ENCODE data around the gene PMP22.

The PMP22 gene

GRCh38 chr17:15249487-15249886, 15.6 kb downstream of the PMP22 start:
- no peak overlapping the region for H3K4me3 ChIP-seq (ENCODE audit: low read depth, low read length)
- DNase-seq (ENCODE audit: low read depth), result no peak
- TF ChIP-seq, protein P1, sequence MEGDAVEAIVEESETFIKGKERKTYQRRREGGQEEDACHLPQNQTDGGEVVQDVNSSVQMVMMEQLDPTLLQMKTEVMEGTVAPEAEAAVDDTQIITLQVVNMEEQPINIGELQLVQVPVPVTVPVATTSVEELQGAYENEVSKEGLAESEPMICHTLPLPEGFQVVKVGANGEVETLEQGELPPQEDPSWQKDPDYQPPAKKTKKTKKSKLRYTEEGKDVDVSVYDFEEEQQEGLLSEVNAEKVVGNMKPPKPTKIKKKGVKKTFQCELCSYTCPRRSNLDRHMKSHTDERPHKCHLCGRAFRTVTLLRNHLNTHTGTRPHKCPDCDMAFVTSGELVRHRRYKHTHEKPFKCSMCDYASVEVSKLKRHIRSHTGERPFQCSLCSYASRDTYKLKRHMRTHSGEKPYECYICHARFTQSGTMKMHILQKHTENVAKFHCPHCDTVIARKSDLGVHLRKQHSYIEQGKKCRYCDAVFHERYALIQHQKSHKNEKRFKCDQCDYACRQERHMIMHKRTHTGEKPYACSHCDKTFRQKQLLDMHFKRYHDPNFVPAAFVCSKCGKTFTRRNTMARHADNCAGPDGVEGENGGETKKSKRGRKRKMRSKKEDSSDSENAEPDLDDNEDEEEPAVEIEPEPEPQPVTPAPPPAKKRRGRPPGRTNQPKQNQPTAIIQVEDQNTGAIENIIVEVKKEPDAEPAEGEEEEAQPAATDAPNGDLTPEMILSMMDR (IDR thresholded peaks at IDR 0.05; ENCODE audit: control insufficient read depth, extremely low read depth, insufficient read depth), result no peak

DNA sequence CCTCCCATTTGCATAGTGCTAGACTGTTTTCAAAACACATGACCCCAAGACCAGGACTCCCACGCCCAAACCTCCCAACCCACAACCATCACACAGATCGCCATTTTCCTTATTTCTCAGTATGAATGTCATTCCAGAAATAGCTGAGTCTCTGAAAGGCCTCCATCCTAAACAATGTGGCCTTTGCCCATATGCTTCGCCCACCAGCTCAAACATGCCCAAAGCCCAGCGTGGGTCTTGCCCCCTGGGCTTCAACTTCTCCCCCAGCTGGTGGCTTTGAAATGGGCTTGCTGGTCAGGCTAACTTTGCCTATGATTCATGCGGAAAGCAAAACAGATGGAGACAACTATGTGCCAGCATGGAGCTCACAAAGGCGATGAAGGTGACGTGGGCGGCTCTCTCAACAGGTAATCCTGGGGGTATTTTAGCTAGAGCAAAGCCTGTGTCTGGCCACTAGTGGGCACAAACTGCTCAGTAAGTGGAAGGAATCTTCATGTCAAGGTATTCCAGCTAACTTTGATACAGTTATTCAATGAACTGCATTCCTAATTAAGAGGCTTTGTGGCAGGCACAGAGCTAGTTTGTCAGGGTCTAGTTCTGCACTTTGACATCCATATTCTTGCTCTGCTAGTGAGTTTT, 17.1 kb downstream of the PMP22 start:
- no peak for DNase-seq (ENCODE audit: low read depth)
- TF ChIP-seq, protein P1 (IDR thresholded peaks at IDR 0.05; ENCODE audit: control insufficient read depth, extremely low read depth, insufficient read depth), result peak; percentile 62

DNA sequence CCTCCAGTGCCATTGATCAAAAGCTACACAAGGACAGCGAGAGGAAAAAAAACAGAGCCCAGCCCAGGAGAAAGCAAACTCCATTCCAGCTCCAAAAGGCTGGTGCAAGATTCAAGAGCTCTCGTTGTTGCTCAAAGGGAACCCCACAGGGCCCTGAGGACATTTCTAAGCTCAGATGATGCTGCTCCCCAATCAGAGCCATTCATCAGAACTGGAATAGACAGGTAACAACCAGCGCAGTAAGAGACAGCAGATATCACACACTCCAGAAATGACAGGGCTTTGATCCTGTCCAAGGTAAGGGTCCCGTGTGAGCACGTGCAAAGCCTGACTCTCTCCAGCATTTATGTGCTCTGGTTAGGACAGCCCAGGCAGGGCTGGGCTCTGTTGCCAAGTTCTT, 20.1 kb downstream of the PMP22 start:
- TF ChIP-seq, protein P1 (IDR thresholded peaks at IDR 0.05; ENCODE audit: control insufficient read depth, extremely low read depth, insufficient read depth), result no peak
- no peak for DNase-seq (ENCODE audit: low read depth)

More for the DNA sequence above, 17.1 kb downstream of the PMP22 start:
- no peak overlapping the region for H3K4me3 ChIP-seq (ENCODE audit: low read depth, low read length)

DNA sequence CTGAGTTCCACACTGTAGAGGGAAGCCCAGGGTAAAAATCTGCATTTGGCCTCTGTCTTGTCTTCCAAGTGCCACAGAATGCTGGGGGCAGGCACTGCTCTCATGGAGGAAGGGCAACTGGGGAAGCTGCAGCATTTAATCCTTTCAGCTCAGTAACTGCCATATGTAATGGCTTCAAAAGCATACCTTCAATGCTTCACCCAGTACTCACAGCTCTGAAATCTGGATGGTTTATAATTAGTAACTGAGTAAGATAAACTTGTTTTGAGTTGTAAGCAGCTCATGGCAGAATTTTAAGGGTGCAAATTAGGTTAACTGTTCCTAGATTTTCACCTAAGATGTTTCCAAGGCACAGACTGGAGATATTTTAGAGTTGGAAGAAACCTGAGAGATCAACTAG, 24.5 kb downstream of the PMP22 start:
- TF ChIP-seq, protein P1 (IDR thresholded peaks at IDR 0.05; ENCODE audit: control insufficient read depth, extremely low read depth, insufficient read depth), result no peak
- no peak for DNase-seq (ENCODE audit: low read depth)
- H3K4me3 ChIP-seq (ENCODE audit: low read depth, low read length), result no peak overlapping the region

More for the DNA sequence above, 20.1 kb downstream of the PMP22 start:
- H3K4me3 ChIP-seq (ENCODE audit: low read depth, low read length), result no peak overlapping the region

DNA sequence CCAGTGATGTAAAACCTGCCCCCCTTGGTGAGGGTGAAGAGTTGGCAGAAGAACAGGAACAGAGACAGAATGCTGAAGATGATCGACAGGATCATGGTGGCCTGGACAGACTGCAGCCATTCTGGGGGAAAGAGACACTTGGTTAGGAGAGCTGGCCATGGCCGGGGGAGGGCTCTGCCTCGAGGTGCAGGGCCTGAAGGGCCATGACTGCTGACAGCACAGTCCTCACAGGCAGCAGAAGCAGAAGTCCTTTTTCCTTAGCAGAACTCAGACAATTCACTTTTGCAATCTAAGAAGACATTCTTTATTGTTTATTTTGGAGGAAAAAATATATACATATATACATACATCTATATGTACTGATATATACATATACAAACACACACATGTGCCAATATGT, 25.6 kb downstream of the PMP22 start:
- DNase-seq (ENCODE audit: low read depth), result no peak

GRCh38 chr17:15238676-15239422, 26.3 kb downstream of the PMP22 start:
- DNase-seq (ENCODE audit: low read depth), result no peak
- TF ChIP-seq, protein P1 (IDR thresholded peaks at IDR 0.05; ENCODE audit: control insufficient read depth, extremely low read depth, insufficient read depth), result no peak
- H3K4me3 ChIP-seq (ENCODE audit: low read depth, low read length), result no peak overlapping the region

More for the DNA sequence above, 25.6 kb downstream of the PMP22 start:
- H3K4me3 ChIP-seq (ENCODE audit: low read depth, low read length), result no peak overlapping the region
- TF ChIP-seq, protein P1 (IDR thresholded peaks at IDR 0.05; ENCODE audit: control insufficient read depth, extremely low read depth, insufficient read depth), result no peak
